Measurements from ENCODE around the gene GPT2. TPM values are rescaled to one million over a fixed set of nuclear protein-coding genes. Genes with fewer than 3 reads are reported as not detected.

Gene GPT2
- total RNA-seq, 1 donor from 2014 or later: 93.1 TPM

DNA sequence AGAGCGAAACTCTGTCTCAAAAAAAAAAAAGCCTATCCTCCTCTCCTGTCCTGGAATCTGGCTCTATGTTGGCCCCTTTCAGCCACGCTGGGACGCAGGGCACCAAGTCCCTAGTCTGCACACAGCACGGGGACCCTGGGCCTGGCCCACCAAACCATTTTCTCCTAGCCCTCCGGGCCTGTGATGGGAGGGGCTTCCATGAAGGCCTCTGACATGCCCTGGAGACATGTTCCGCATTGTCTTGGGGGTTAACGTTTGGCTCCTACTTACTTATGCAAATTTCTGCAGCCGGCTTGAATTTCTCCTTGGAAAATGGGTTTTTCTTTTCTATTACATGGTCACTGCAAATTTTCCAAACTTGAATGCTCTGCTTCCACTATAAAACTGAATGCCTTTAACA, 12.6 kb upstream of the GPT2 start:
- no peaks in the 10 kb centered on the region for H3K27me3 Mint-ChIP-seq
- H3K27ac Mint-ChIP-seq: no peak overlapping the region
- no peak for DNase-seq (ENCODE audit: low spot score, unreplicated experiment)
- no peak overlapping the region for H3K4me3 Mint-ChIP-seq (ENCODE audit: low read depth)
- H3K9me3 Mint-ChIP-seq (ENCODE audit: low read depth): no peaks in the 10 kb centered on the region
- TF ChIP-seq, protein P1, sequence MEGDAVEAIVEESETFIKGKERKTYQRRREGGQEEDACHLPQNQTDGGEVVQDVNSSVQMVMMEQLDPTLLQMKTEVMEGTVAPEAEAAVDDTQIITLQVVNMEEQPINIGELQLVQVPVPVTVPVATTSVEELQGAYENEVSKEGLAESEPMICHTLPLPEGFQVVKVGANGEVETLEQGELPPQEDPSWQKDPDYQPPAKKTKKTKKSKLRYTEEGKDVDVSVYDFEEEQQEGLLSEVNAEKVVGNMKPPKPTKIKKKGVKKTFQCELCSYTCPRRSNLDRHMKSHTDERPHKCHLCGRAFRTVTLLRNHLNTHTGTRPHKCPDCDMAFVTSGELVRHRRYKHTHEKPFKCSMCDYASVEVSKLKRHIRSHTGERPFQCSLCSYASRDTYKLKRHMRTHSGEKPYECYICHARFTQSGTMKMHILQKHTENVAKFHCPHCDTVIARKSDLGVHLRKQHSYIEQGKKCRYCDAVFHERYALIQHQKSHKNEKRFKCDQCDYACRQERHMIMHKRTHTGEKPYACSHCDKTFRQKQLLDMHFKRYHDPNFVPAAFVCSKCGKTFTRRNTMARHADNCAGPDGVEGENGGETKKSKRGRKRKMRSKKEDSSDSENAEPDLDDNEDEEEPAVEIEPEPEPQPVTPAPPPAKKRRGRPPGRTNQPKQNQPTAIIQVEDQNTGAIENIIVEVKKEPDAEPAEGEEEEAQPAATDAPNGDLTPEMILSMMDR (IDR thresholded peaks at IDR 0.05; ENCODE audit: unreplicated experiment): no peak
- H3K4me1 Mint-ChIP-seq (ENCODE audit: low read depth): peaks cover 5% of the 10 kb centered on the region
- H3K36me3 Mint-ChIP-seq (ENCODE audit: insufficient read depth): no peaks in the 10 kb centered on the region

- no peaks in the 10 kb centered on the region for H3K27me3 Mint-ChIP-seq
- H3K4me3 Mint-ChIP-seq (ENCODE audit: low read depth): no peak overlapping the region
- H3K36me3 Mint-ChIP-seq (ENCODE audit: insufficient read depth): no peaks in the 10 kb centered on the region
- no peak for DNase-seq (ENCODE audit: low spot score, unreplicated experiment)
- peaks cover 8% of the 10 kb centered on the region for H3K4me1 Mint-ChIP-seq (ENCODE audit: low read depth)
- no peak overlapping the region for H3K27ac Mint-ChIP-seq
- TF ChIP-seq, protein P1 (IDR thresholded peaks at IDR 0.05; ENCODE audit: unreplicated experiment): no peak
- no peaks in the 10 kb centered on the region for H3K9me3 Mint-ChIP-seq (ENCODE audit: low read depth)
Observed at GRCh38 chr16:46873201-46873600, 11.0 kb upstream of the GPT2 start.

GRCh38 chr16:46875243-46875642, 8.9 kb upstream of the GPT2 start:
- peaks cover 1% of the 10 kb centered on the region for H3K27me3 Mint-ChIP-seq
- DNase-seq (ENCODE audit: low spot score, unreplicated experiment): no peak
- peaks cover 11% of the 10 kb centered on the region for H3K4me1 Mint-ChIP-seq (ENCODE audit: low read depth)
- TF ChIP-seq, protein P1 (IDR thresholded peaks at IDR 0.05; ENCODE audit: unreplicated experiment): no peak
- no peaks in the 10 kb centered on the region for H3K9me3 Mint-ChIP-seq (ENCODE audit: low read depth)
- H3K36me3 Mint-ChIP-seq (ENCODE audit: insufficient read depth): no peaks in the 10 kb centered on the region
- H3K4me3 Mint-ChIP-seq (ENCODE audit: low read depth): no peak overlapping the region
- H3K27ac Mint-ChIP-seq: peak overlapping the region; percentile 45

GRCh38 chr16:46882304-46882939, 1.7 kb upstream of the GPT2 start:
- peaks cover 42% of the 10 kb centered on the region for H3K4me1 Mint-ChIP-seq (ENCODE audit: low read depth)
- H3K4me3 Mint-ChIP-seq (ENCODE audit: low read depth): peak overlapping the region; percentile 97
- DNase-seq (ENCODE audit: low spot score, unreplicated experiment): no peak
- no peaks in the 10 kb centered on the region for H3K9me3 Mint-ChIP-seq (ENCODE audit: low read depth)
- H3K36me3 Mint-ChIP-seq (ENCODE audit: insufficient read depth): peaks cover 6% of the 10 kb centered on the region
- TF ChIP-seq, protein P1 (IDR thresholded peaks at IDR 0.05; ENCODE audit: unreplicated experiment): no peak
- peak overlapping the region; percentile 98 for H3K27ac Mint-ChIP-seq
- H3K27me3 Mint-ChIP-seq: peaks cover 3% of the 10 kb centered on the region

- TF ChIP-seq, protein P1 (IDR thresholded peaks at IDR 0.05; ENCODE audit: unreplicated experiment): no peak
- peaks cover 6% of the 10 kb centered on the region for H3K36me3 Mint-ChIP-seq (ENCODE audit: insufficient read depth)
- peaks cover 3% of the 10 kb centered on the region for H3K27me3 Mint-ChIP-seq
- peak overlapping the region; percentile 98 for H3K27ac Mint-ChIP-seq
- H3K4me3 Mint-ChIP-seq (ENCODE audit: low read depth): peak overlapping the region; percentile 97
- no peaks in the 10 kb centered on the region for H3K9me3 Mint-ChIP-seq (ENCODE audit: low read depth)
- DNase-seq (ENCODE audit: low spot score, unreplicated experiment): no peak
- H3K4me1 Mint-ChIP-seq (ENCODE audit: low read depth): peaks cover 47% of the 10 kb centered on the region
Observed at GRCh38 chr16:46882940-46883307, 1.2 kb upstream of the GPT2 start.
